Measurements from ENCODE around the gene LRRC15.
A peak's percentile ranks its signal among the peaks of the same experiment; 100 is the strongest.

The LRRC15 gene

DNA sequence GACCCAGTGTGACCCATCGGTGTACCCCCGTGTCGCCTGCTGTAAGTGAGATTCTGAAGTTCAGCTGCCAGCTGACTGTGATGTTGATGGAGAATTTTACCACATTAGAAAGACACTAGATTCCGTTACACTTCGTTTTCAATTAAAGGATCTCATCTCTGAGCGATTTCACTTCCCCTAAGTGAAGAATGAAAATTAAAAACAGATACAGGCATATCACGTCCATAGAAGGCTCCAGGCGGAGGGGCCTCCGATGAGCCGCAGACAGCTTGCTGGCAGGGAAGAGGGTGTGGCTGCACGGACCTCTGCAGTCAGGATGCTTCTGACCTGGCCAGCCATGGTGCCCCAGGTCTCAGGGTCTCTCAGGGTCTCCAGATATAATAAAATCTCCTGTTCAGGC, 11.9 kb downstream of the LRRC15 start:
- DNase-seq: no peak

DNA sequence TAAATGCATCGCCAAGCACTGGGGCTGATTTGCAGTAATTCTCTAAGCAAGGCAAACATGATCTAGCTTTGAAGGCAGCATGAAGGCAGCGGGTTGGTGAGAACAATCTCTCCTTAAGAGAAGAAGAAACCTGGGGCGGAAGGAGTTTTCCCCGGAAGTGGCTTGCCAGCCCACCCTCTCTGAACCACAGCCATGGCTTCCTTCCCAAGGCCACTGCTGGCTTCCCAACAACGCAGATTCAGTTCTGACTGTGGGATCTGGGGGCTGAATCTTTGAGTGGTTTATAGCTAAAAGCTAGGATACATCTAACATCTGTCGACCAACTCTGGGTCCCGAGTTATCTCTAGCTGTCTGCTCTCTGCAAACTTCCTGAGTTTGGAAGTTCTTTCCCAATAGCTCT, 14.2 kb downstream of the LRRC15 start:
- no peak for DNase-seq

DNA sequence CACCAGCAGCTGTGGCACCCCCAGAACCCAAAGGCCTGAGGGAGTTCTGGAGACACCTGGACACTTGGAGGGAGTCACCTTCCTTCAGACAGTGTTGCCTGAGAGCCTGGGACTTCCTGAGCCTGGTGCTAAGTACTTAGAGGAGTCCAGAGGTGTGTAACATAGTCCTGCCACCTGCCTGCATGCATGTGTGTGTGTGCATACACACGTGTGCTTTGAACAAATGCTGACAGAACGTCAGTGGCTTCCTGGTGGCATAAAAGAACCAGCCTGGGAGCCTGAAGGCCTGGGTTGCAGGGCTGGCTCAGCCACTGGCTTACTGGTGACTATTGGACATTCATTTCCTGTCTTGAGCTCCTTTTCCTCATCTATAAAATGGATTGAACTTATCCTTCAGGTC, 15.2 kb downstream of the LRRC15 start:
- no peak for DNase-seq

DNA sequence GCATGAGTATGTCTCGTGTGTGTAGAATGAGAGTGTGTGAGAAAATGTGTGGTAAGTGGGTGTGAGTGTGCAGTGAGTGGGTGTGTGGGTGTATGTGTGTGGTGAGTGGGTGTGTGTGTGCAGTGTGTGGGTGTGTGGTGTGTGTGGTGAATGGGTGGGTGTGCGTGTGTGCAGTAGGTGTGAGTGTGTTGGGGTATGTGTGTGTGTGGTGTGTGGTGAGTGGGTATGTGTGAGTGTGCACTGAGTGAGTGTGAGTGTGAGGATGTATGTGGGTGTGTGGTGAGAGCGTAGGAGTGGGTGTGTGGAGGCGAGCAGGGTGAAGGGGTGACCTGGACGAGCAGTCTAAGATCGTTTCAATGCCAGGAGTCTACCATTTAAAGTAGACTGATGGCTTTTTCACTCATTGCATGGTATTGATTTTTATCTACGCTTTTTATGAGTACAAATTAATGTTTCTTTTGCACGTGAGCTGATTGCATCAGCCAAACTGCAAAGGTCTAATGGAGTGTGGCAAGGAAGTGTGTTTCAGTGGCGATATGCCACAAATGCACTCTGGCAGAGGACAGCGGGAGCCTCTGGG, 16.8 kb downstream of the LRRC15 start:
- no peak for DNase-seq

DNA sequence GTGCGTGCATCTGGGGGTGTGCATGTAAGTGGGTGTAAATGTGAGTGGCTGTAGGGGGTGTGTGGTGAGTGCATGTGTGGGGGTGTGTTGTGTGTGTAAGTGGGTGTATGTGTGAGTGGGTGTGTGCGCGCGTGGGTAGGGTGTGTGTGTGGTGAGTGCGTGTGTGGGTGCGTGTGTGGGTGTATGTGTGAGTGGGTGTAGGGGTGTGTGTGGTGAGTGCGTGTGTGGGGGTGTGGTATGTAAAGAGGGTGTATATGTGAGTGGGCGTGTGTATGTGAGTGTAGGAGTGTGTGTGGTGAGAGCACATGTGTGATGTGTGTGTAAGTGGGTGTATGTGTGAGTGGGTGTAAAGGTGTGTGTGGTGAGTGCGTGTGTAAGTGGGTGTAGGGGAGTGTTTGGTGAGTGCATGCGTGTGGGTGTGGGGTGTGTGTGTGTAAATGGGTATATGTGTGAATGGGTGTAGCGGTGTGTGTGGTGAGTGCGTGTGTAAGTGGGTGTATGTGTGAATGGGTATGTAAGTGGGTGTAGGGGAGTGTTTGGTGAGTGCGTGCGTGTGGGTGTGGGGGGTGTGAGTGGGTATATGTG, 17.5 kb downstream of the LRRC15 start:
- DNase-seq: no peak

DNA sequence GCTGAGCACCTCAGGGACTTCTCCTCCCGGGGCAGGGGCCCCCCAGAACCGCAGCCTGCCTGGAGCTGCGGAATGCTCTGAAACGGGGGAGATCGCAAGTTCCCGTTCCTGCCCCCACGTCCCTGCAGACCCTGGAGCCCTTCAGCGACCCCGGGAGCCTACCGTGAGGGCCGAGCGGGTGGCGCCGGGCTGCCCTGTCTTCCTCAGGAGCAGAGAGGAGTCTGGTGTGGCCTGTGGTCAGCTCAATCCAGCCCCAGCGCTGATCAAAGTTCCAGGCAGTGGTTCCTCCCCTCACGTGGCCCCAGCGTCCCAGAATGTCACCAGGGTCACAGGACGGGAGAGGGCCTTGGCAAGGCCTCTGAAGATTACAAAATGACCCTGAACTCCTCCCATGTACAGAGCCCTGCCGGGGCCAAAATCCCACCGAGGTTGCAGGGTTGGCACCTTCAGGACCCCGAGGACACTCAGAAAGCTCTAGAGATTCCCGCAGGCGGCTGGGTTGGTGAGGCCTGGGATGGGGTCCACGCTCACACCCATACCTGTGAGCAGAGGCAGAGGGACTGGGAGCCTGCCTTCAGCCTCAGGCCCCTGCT, 18.4 kb downstream of the LRRC15 start, which contains the start of gene CPN2:
Gene CPN2, minus strand, starts transcription at position 249 of the 593 bp plus-strand sequence. CDS start 8,626 bp downstream, outside the sequence.
- DNase-seq: no peak

DNA sequence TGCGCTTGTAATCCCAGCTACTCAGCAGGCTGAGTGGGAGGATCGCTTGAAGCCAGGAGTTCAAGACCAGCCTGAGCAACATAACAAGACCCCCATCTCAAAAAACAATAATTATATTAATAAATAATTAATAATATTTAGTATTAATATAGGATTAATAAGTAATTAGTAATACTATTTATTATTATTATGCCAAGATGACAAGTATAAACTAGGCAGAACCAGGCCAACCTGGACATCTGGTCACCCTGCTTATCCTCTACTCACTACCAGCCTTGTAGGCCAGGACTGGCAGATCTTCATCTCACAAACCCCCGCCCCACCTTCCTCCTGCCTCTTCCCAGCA, 18.8 kb downstream of the LRRC15 start:
- no peak for DNase-seq

DNA sequence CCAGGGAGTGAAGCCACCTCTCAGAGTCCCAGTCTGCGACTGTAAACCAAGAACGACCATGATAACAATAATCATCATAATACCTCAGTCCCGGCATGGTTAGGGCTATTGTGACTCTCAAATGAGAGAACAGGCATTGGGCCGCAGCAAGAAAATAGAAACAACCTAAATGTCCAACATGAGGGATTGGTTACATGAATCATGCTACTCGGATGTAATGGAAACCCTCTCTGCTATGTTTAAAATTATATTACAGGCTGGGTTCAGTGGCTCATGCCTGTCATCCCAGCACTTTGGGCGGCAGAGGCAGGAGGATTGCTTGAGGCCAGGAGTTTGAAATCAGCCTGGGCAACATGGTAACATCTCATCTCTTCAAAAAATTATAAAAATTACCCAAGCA, 21.2 kb downstream of the LRRC15 start:
- no peak for DNase-seq

DNA sequence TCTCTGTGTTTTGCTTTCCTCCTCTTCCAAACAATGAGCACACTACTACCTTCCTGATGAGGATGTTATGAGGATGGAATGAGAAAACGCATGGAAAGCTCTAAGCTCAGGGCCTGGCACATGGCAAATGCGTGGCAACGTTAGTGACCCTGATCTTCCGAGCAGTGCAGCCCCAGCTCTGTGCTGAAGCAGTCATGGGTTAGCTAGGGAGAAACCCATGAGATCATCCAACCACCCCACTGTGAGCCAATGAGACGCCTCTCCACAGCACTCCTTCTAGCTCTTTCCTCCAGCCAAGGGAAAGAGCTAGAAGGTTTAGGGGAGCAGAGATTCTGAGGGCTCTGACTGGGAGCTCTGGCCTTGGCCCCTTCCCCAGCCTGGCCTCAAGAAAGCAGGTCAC, 22.9 kb downstream of the LRRC15 start:
- no peak for DNase-seq

DNA sequence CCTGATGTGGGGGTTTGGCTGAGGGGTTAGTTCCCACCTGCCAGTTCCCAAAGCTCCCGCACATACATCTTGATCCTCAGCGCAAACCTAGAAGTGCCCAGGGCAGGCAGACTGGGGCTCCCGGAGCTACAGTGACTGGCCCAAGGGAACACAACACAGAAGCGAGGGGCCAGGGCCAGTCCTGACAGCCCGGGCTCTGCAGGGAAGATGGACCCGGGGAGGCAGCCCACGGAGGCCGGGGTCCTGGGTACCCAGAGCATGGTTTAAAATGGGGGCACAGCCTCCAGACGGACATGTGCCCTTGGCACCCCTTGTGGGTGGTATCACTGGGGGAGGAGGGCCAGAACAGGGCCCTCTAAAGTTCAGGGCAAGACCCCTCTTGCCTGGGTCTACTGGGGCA, 23.5 kb downstream of the LRRC15 start:
- no peak for DNase-seq

DNA sequence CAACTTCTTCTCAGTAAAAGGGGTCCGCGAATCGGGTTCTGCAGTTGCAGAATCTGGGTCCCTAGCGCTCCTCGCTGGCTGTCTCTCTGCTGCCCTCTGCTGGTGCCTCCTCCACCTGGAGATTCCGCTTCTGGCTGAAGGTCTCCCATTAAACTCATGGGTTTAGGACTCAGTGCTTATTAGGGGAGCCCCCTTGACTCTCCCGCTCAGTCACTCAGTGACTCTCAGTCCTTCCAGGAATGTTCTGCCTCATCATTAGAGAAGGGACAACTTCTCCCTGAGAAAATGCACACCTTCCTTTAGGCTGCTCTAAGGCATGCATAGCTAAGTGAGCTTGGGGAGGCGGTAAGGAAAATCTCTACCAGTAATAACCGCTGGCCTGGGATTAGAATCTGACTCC, 25.5 kb downstream of the LRRC15 start:
- peak; percentile 62 for DNase-seq

DNA sequence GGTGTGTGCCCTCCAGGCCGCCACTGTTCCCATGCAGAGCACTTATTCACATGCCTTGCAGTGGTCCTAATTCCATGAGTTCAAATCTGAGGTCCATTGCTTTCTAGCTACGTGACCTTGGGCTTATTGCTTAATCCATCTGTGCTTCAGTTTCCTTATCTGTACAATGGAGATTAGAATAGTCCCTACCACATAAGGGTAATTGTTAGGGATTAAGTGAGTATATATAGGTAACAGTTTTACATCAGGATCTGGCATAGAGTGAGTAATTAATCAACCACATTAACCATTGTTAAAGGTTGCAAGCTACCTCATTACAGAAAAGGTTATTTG, 26.0 kb downstream of the LRRC15 start:
- DNase-seq: no peak

DNA sequence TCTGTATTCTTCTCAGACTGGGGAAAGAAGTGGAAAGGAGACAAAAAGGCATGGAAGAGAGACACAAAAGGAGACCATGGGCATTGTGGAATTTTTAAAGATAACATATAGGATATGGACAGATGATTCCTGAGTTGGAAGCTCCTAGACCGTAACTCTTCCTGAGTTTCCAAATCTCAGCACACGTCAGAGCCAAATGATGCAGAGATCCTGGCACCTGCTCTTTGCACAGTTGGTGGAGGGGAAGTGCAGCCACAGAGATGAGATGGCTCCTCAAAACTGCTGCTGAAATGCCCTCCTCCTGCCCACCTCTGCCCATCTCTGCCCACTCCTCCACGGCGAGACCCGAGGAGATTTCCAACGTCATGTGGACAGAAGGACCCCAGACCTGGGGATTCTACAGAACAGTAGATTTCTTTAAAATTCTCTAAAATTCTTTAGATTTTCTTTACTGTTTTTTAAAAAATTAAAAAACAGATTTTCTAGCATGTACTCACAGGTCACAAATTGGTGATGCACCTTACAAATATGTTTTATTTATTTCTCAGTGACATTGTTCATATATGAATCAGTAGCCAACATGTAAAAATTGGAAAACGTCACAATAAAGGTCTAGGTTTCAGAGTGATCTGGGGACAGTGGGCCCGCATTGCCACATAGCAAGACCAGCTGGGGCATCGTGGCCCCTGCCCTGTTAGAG, 26.5 kb downstream of the LRRC15 start:
- no peak for DNase-seq

DNA sequence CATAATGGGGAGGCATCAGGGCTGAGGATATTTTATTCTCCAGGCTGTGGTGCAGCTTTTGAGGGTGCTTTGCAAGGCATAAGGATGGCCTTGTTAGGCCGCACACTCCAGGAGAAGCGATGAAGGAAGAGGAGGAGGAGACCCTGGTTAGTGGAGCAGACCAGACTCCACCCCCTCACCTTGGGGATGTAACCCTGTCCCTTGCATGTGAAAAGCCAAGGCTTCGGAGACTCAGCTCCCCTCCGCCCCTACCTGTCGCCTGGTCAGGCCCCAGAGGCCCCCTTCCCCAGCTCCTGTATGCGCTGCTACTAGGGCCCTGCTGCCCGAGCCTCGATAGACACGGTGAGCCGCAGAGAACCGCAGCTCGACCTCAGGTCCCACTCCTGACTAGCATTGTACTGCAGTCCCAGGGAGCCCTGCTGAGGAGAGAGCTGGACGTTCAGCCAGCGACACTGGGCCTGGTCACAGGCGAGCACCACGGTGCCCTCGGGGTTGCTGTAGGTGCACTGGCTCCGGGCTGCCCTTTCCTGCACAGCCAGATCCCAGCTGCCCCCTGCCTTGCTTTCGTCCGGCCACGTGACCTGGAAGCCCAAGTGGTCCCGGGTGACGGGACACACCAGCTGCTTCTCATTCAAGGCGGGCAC, 28.7 kb downstream of the LRRC15 start:
- no peak for DNase-seq

DNA sequence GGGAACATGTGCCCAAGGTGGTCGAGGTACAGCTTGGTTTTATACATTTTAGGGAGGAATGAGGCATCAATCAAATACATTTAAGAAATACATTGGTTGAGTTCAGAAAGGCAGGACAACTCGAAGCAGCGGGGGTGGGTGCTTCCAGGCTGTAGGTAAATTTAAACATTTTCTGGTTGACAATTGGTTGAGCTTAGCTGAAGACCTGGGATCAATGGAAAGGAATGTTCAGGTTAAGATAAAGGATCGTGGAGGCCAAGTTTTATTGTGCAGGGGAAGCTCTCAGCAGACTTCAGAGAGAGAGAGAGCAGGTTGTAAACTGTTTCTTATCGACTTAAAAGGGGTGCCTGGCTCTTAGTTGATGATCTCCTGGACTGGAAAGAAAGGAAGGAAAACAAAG, 29.7 kb downstream of the LRRC15 start:
- DNase-seq: no peak

DNA sequence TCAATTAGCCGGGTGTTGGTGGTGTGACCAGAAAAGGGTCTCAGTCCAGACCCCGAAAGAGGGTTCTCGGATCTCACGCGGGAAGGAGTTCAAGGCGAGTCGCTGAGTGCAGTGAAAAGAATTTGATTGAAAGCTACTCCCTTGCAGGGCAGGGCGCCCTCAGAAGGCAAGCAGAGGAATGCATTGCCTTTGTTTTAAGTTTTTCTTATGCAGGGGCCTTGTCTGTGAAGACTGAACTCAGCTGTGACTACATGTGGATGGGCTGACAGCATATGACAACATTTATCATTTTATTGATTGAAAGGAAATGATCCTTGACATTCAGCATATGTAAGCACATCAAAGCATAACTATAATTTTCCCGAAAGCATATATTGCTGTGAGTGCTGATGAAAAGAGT, 30.2 kb downstream of the LRRC15 start:
- DNase-seq: no peak

DNA sequence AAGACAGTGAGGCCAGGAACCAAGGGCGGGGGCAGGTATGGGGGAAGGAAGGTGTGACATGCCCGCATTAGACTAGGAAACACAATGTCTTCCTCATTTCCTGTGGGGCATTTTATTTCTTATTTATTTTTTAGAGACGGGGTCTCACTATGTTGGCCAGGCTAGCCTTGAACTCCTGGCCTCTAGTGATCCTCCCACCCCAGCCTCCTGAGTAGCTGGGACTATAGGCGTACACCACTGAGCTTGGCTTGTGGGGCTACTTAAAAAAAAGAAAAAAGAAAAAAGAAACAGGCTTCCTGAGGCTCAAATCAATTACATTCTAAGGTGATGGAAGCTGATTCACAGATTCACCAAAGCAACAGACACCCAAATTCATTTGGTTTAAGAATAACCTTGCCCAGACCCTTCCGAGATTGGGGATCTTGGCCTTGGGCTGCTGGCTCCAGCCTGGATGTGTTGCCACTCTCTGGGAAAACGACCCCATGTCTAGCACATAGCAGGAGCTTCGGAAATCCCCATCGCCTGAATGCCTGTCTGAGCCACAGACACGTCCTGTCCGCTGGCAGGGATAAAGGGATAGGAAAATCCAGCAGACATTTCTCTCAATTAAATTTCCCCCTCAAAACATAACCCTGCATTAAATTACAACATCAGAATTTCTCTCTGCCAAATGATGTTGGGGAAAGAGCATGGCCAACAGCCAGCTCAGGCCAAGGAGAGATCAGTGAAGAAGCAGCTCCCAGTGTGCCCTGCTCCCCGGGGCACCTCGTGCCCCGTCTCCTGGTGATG, 31.4 kb downstream of the LRRC15 start:
- DNase-seq: no peak

DNA sequence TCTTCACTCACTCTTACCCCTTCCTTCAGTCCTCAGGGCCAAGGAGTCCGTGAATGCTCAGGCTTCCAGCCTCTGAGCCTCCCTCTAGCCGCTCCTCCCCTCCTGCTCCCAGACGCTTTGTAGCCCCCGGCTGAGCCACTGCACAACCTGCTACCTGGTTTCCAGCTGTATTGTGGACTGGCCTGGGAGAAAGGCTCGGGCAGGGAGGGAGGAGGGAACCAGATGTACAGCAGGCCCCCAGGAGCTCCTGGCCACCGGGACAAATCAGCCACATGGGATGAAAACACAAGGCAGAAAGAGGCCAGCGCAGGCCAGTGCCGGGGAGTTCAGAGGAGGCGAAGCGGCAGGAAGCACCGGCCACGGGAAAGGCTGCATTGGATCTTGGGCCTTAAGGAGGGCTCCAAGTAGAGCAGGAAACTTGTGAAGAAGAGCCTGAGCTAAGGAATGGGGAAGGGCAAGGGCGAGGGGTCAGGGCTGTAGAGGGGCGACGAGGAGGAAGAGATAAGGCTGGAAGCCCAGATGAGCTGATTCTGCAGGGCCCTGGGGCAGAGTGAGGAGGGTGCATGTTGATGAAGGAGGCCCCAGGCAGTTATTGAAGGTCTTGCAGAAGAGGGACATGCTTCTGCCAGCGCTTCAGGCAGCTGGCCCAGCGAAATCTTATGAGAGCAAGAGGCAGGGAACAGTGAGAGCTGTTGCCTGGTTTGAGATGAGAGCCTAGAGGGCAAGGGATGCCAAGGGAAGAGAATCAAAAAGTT, 32.8 kb downstream of the LRRC15 start:
- DNase-seq: no peak

DNA sequence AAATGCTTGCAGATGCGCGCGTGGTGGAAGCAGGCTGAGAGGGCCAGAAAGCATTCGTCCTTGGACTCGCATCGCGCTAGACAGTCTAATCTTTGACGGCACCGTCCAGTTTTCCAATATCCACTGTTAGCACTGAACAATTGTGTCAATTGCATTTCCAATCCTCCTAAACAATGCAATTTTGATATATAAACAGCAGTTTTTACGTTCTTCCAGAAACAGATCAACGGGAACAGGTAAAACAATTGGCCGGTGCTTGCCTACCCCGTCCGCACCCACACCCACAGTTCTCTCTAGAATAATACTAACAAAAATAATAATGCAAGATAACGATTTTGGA, 35.6 kb downstream of the LRRC15 start:
- no peak for DNase-seq

DNA sequence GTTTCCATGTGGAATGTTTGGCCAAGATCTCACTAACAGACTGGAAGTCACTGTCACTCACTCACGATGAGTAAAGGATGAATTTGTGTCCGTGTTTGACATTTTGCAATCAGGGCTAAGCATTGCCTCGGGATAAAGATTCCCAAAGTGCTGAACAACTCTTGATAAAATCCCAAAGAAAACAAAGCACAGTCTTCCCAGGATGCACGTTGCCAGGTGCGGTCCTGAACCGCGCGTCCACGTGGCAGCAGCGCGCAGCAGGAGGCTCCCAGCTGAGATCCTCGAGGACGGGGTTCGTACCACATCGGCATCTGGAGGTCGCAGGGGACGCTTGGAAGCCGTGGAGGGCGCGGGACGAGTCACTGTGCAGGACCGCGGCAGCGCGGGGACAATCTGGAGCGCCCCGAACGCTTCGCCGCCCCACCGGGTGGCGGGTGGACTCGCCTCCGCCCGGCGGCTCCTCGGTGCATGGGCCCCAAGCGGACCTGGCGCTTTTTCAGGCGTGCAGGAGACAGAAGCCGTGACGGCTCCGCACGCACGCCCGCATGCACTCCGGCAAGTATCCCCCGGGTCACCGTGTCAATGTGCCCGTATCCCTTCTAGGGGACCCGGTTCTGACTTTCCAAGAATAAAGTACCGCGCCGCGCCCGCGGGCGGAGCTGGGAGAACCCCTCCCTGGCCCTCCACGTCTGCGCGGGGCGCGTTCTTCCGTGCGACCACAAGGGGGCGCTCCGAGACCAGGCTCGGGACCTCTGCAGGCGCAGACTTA, 36.1 kb downstream of the LRRC15 start:
- DNase-seq: peak; percentile 86

DNA sequence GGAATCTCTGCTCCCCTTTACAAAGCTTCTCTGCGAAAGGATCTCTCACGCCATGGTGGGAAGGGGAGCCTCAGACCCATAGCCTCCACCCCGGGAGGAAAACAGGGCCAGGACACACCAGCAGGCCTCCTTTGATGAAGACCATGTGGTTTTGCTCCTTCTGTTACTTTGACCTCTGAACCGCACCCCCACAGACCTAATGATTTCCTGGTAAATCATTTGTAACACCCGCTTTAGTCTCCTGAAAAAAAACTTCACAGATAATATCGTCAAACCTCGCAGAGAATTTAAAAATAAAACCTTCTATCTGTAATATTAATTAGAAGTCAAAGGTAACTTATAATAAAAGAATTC, 36.7 kb downstream of the LRRC15 start:
- DNase-seq: no peak

DNA sequence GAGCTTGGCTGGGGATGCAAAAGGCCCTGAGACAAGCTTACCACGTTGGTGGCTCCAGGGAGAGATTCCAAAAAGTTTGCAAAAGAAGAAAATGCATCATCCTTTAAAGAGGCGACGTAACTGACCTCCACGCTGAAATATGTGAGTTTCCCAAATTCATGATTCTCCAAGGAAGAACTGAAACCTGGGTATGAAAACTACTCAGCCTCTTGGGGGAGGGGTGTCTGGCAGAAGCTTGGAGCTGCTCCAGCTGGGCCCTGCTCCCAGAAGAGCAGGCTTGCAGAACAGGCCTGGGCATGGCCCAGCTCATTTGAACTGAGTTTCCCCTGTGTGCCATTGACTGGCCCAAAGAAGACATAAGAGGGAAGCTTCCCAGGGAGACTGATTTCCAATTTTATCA, 39.0 kb downstream of the LRRC15 start:
- DNase-seq: no peak

Data from CD4-positive, alpha-beta T cell treated with Interleukin-4 for 4 hours (primary cell).